ENCODE data around the gene DNAJB4. TPM values are rescaled to one million over a fixed set of nuclear protein-coding genes. Genes with fewer than 3 reads are reported as not detected.

Gene DNAJB4
- total RNA-seq, 5 donors from 2014 or later (not counting 1 experiment from before 2014, with no cell fraction given) = 10.0 to 19.6 (median 12.2) TPM

GRCh38 chr1:78005448-78005722 lies 646 bp downstream of the DNAJB4 start:
- no peaks in the 10 kb centered on the region for H3K27me3 Mint-ChIP-seq
- no CpG with 5 or more reads among the region's 1 CpG for WGBS (ENCODE audit: insufficient coverage)

GRCh38 chr1:78005755-78006154 lies 1.0 kb downstream of the DNAJB4 start:
- Histone ChIP-seq H3K27ac (ENCODE audit: low read length) (peak overlapping the region; percentile 97), H3K9me3 (no peaks in the 10 kb centered on the region), H3K27me3 (replicated peaks in 1 of 2; ENCODE audit: control insufficient read depth in 2 of 2, extremely low read depth in 1 of 2, insufficient read depth in 2 of 2, low read length in 1 of 2) (no peaks in the 10 kb centered on the region), H3K36me3 (ENCODE audit: control insufficient read depth in 2 of 2, extremely low read depth in 1 of 2, insufficient read depth in 1 of 2, low read length in 1 of 2) (no peaks in the 10 kb centered on the region), H3K4me3 (ENCODE audit: control insufficient read depth in 1 of 2, extremely low read depth in 1 of 2, low read length in 1 of 2) (peak overlapping the region; percentile 38 to 60), H3K4me1 (ENCODE audit: control insufficient read depth in 1 of 2, extremely low read depth in 1 of 2, insufficient read depth in 2 of 2, low read length in 2 of 2) (peaks cover 4 to 13% of the 10 kb centered on the region in 2 experiments)
- H3K4me1 Mint-ChIP-seq = peaks cover 46 to 56% (median 56%) of the 10 kb centered on the region in 3 donors
- peak overlapping the region; percentile 87 to 88 (median 87) for H3K4me3 Mint-ChIP-seq
- CTCF ChIA-PET = interaction anchor here (0.6 to 6.7 kb wide), 5 partner anchors 25 to 248 kb away, joined by 3 to 74 read pairs (median 6); partner anchors contain the start of gene FUBP1 (in 1 of the 2)
- ATAC-seq (replicated peaks in 1 of 4) = no peak
- WGBS (ENCODE audit: insufficient coverage) = no CpG with 5 or more reads among the region's 1 CpG
- H3K27me3 Mint-ChIP-seq = no peaks in the 10 kb centered on the region
- H3K27ac Mint-ChIP-seq = peak overlapping the region in 1 of 2 donors; percentile 99
- POLR2A ChIA-PET = interaction anchor here (0.6 to 4.7 kb wide), 20 partner anchors 8 to 247 kb away, joined by 3 to 183 read pairs (median 6); partner anchors contain the start of gene FUBP1 (in 2 of the 2)
- no peaks in the 10 kb centered on the region for H3K9me3 Mint-ChIP-seq
- H3K36me3 Mint-ChIP-seq = no peaks in the 10 kb centered on the region
- DNase-seq = peak in 1 of 35 experiments; percentile 37

More at GRCh38 chr1:78005448-78005722, 646 bp downstream of the DNAJB4 start:
- ChIA-PET POLR2A (interaction anchor here (0.6 to 4.7 kb wide), 29 partner anchors 9 to 322 kb away, joined by 3 to 183 read pairs (median 6); partner anchors contain the start of genes FUBP1 (in 2 of the 2), MIGA1 (in 2 of the 2) and ZZZ3 (in 1 of the 2)), CTCF (interaction anchor here (0.6 to 6.7 kb wide), 9 partner anchors 10 to 248 kb away, joined by 3 to 74 read pairs (median 6); partner anchors contain the start of gene FUBP1 (in 1 of the 2))
- H3K9me3 ChIP-seq = no peaks in the 10 kb centered on the region
- no peaks in the 10 kb centered on the region for H3K36me3 Mint-ChIP-seq
- H3K27me3 ChIP-seq (replicated peaks in 1 of 2; ENCODE audit: control insufficient read depth in 2 of 2, extremely low read depth in 1 of 2, insufficient read depth in 2 of 2, low read length in 1 of 2) = no peaks in the 10 kb centered on the region
- ATAC-seq (replicated peaks in 1 of 4) (no peak), DNase-seq (no peak)
- H3K36me3 ChIP-seq (ENCODE audit: control insufficient read depth in 2 of 2, extremely low read depth in 1 of 2, insufficient read depth in 1 of 2, low read length in 1 of 2) = no peaks in the 10 kb centered on the region
- no peaks in the 10 kb centered on the region for H3K9me3 Mint-ChIP-seq
- H3K4me1 Mint-ChIP-seq = peaks cover 46 to 52% (median 52%) of the 10 kb centered on the region in 3 donors
- peak overlapping the region; percentile 87 to 88 (median 87) for H3K4me3 Mint-ChIP-seq
- peak overlapping the region; percentile 38 to 60 for H3K4me3 ChIP-seq (ENCODE audit: control insufficient read depth in 1 of 2, extremely low read depth in 1 of 2, low read length in 1 of 2)
- H3K27ac ChIP-seq (ENCODE audit: low read length) = peak overlapping the region; percentile 97
- peaks cover 4 to 13% of the 10 kb centered on the region in 2 experiments for H3K4me1 ChIP-seq (ENCODE audit: control insufficient read depth in 1 of 2, extremely low read depth in 1 of 2, insufficient read depth in 2 of 2, low read length in 2 of 2)
- H3K27ac Mint-ChIP-seq = peak overlapping the region; percentile 97 to 99

- Mint-ChIP-seq H3K27ac (no peak overlapping the region), H3K36me3 (no peaks in the 10 kb centered on the region), H3K4me1 (peaks cover 49 to 60% (median 58%) of the 10 kb centered on the region in 3 donors), H3K4me3 (peak overlapping the region; percentile 39 to 87 (median 63)), H3K27me3 (no peaks in the 10 kb centered on the region), H3K9me3 (no peaks in the 10 kb centered on the region)
- DNase-seq (no peak), ATAC-seq (replicated peaks in 1 of 4) (no peak)
- CTCF ChIA-PET = interaction anchor here (0.6 to 6.7 kb wide), 3 partner anchors 11 to 29 kb away, joined by 3 to 74 read pairs (median 39); partner anchors contain the start of gene FUBP1 (in 1 of the 2)
- no peaks in the 10 kb centered on the region for H3K9me3 ChIP-seq
- no peak overlapping the region for H3K4me3 ChIP-seq (ENCODE audit: control insufficient read depth in 1 of 2, extremely low read depth in 1 of 2, low read length in 1 of 2)
- H3K4me1 ChIP-seq (ENCODE audit: control insufficient read depth in 1 of 2, extremely low read depth in 1 of 2, insufficient read depth in 2 of 2, low read length in 2 of 2) = peaks cover 4 to 13% of the 10 kb centered on the region in 2 experiments
- no peaks in the 10 kb centered on the region for H3K36me3 ChIP-seq (ENCODE audit: control insufficient read depth in 2 of 2, extremely low read depth in 1 of 2, insufficient read depth in 1 of 2, low read length in 1 of 2)
- POLR2A ChIA-PET = interaction anchor here (0.5 to 4.7 kb wide), 6 partner anchors 28 to 910 kb away, joined by 3 to 183 read pairs (median 6); partner anchors contain the start of gene FUBP1 (in 2 of the 2)
- H3K27ac ChIP-seq (ENCODE audit: low read length) = no peak overlapping the region
- H3K27me3 ChIP-seq (replicated peaks in 1 of 2; ENCODE audit: control insufficient read depth in 2 of 2, extremely low read depth in 1 of 2, insufficient read depth in 2 of 2, low read length in 1 of 2) = no peaks in the 10 kb centered on the region
Observed at GRCh38 chr1:78006521-78006920, 1.8 kb downstream of the DNAJB4 start.

- Histone ChIP-seq H3K4me3 (ENCODE audit: control insufficient read depth in 1 of 2, extremely low read depth in 1 of 2, low read length in 1 of 2) (no peak overlapping the region), H3K9me3 (no peaks in the 10 kb centered on the region), H3K36me3 (ENCODE audit: control insufficient read depth in 2 of 2, extremely low read depth in 1 of 2, insufficient read depth in 1 of 2, low read length in 1 of 2) (no peaks in the 10 kb centered on the region), H3K27me3 (replicated peaks in 1 of 2; ENCODE audit: control insufficient read depth in 2 of 2, extremely low read depth in 1 of 2, insufficient read depth in 2 of 2, low read length in 1 of 2) (no peaks in the 10 kb centered on the region), H3K27ac (ENCODE audit: low read length) (no peak overlapping the region), H3K4me1 (ENCODE audit: control insufficient read depth in 1 of 2, extremely low read depth in 1 of 2, insufficient read depth in 2 of 2, low read length in 2 of 2) (peaks cover 4 to 13% of the 10 kb centered on the region in 2 experiments)
- ATAC-seq (replicated peaks in 1 of 4) (no peak), DNase-seq (no peak)
- WGBS (ENCODE audit: insufficient coverage) = no CpG with 5 or more reads among the region's 4 CpGs
- Mint-ChIP-seq H3K36me3 (peaks cover under 1% of the 10 kb centered on the region), H3K4me1 (peaks cover 46 to 60% (median 55%) of the 10 kb centered on the region in 3 donors), H3K27ac (no peak overlapping the region), H3K27me3 (no peaks in the 10 kb centered on the region), H3K4me3 (peak overlapping the region in 1 of 3 donors; percentile 20), H3K9me3 (no peaks in the 10 kb centered on the region)
- POLR2A ChIA-PET = interaction anchor here in 1 of 2 donors (0.9 to 4.7 kb wide), 2 partner anchors 29 to 30 kb away, joined by 4 to 183 read pairs; partner anchors contain the start of gene FUBP1
- CTCF ChIA-PET = interaction anchor here in 1 of 2 donors (0.6 kb wide), 1 partner anchor 228 kb away, joined by 7 read pairs; the partner anchor contains the start of gene MIGA1
Observed at GRCh38 chr1:78007677-78008341, 3.1 kb downstream of the DNAJB4 start.

- Histone ChIP-seq H3K9me3 (no peaks in the 10 kb centered on the region), H3K27ac (ENCODE audit: low read length) (no peak overlapping the region), H3K36me3 (ENCODE audit: control insufficient read depth in 2 of 2, extremely low read depth in 1 of 2, insufficient read depth in 1 of 2, low read length in 1 of 2) (no peaks in the 10 kb centered on the region), H3K27me3 (replicated peaks in 1 of 2; ENCODE audit: control insufficient read depth in 2 of 2, extremely low read depth in 1 of 2, insufficient read depth in 2 of 2, low read length in 1 of 2) (no peaks in the 10 kb centered on the region), H3K4me3 (ENCODE audit: control insufficient read depth in 1 of 2, extremely low read depth in 1 of 2, low read length in 1 of 2) (no peak overlapping the region), H3K4me1 (ENCODE audit: control insufficient read depth in 1 of 2, extremely low read depth in 1 of 2, insufficient read depth in 2 of 2, low read length in 2 of 2) (peaks cover 4 to 10% of the 10 kb centered on the region in 2 experiments)
- POLR2A ChIA-PET = no interaction called here
- no CpG with 5 or more reads among the region's 3 CpGs for WGBS (ENCODE audit: insufficient coverage)
- Mint-ChIP-seq H3K4me3 (no peak overlapping the region), H3K9me3 (no peaks in the 10 kb centered on the region), H3K4me1 (peaks cover 39 to 55% (median 48%) of the 10 kb centered on the region in 3 donors), H3K36me3 (peaks cover 8% of the 10 kb centered on the region), H3K27ac (no peak overlapping the region), H3K27me3 (no peaks in the 10 kb centered on the region)
- CTCF ChIA-PET = no interaction called here
- DNase-seq = no peak
- no peak for ATAC-seq (replicated peaks in 1 of 4)
Observed at GRCh38 chr1:78009276-78009675, 4.5 kb downstream of the DNAJB4 start.

GRCh38 chr1:78009836-78010235 lies 5.1 kb downstream of the DNAJB4 start:
- H3K4me3 ChIP-seq (ENCODE audit: control insufficient read depth in 1 of 2, extremely low read depth in 1 of 2, low read length in 1 of 2) = no peak overlapping the region
- H3K9me3 ChIP-seq = no peaks in the 10 kb centered on the region
- no peaks in the 10 kb centered on the region for H3K27me3 ChIP-seq (replicated peaks in 1 of 2; ENCODE audit: control insufficient read depth in 2 of 2, extremely low read depth in 1 of 2, insufficient read depth in 2 of 2, low read length in 1 of 2)
- peaks cover 11% of the 10 kb centered on the region for H3K36me3 Mint-ChIP-seq
- POLR2A ChIA-PET = interaction anchor here in 1 of 2 donors (0.6 kb wide), 1 partner anchor 30 kb away, joined by 3 read pairs; no protein-coding TSS in a partner anchor
- H3K27ac ChIP-seq (ENCODE audit: low read length) = no peak overlapping the region
- no CpG with 5 or more reads among the region's 3 CpGs for WGBS (ENCODE audit: insufficient coverage)
- no peak for DNase-seq
- H3K36me3 ChIP-seq (ENCODE audit: control insufficient read depth in 2 of 2, extremely low read depth in 1 of 2, insufficient read depth in 1 of 2, low read length in 1 of 2) = no peaks in the 10 kb centered on the region
- no peak for ATAC-seq (replicated peaks in 1 of 4)
- H3K27me3 Mint-ChIP-seq = no peaks in the 10 kb centered on the region
- H3K9me3 Mint-ChIP-seq = no peaks in the 10 kb centered on the region
- H3K4me1 Mint-ChIP-seq = peaks cover 38 to 50% (median 46%) of the 10 kb centered on the region in 3 donors
- no peak overlapping the region for H3K27ac Mint-ChIP-seq
- H3K4me1 ChIP-seq (ENCODE audit: control insufficient read depth in 1 of 2, extremely low read depth in 1 of 2, insufficient read depth in 2 of 2, low read length in 2 of 2) = peaks cover 4 to 10% of the 10 kb centered on the region in 2 experiments
- no peak overlapping the region for H3K4me3 Mint-ChIP-seq
- CTCF ChIA-PET = interaction anchor here in 1 of 2 donors (0.6 kb wide), 1 partner anchor 830 kb away, joined by 7 read pairs; no protein-coding TSS in a partner anchor

Measured in T-cell (primary cell).